ENCODE data around the gene GLOD4. TPM values are rescaled to one million over a fixed set of nuclear protein-coding genes. Genes with fewer than 3 reads are reported as not detected.
A peak's percentile ranks its signal among the peaks of the same experiment; 100 is the strongest.

Gene GLOD4
- total RNA-seq, 1 experiment from 2014 or later, result 96.4 TPM

GRCh38 chr17:742147-742793 is 39.8 kb downstream of the GLOD4 start:
- no peak for DNase-seq (ENCODE audit: low read depth)

GRCh38 chr17:740240-741017 is 41.7 kb downstream of the GLOD4 start:
- DNase-seq (ENCODE audit: low read depth), result no peak

- no peak for DNase-seq (ENCODE audit: low read depth)
Observed at GRCh38 chr17:737561-738113, 44.4 kb downstream of the GLOD4 start.

GRCh38 chr17:733743-734142 is 48.3 kb downstream of the GLOD4 start:
- DNase-seq (ENCODE audit: low read depth), result no peak

GRCh38 chr17:732902-733720 is 49.0 kb downstream of the GLOD4 start:
- DNase-seq (ENCODE audit: low read depth), result peak; percentile 57

GRCh38 chr17:732067-732901 is 49.8 kb downstream of the GLOD4 start, which contains the start of gene TLCD3A:
Gene TLCD3A (plus strand): TSS chr17:732596. CDS start chr17:732648, 52 bp downstream.
- peak; percentile 78 for DNase-seq (ENCODE audit: low read depth)

- no peak for DNase-seq (ENCODE audit: low read depth)
Observed at GRCh38 chr17:731644-732066, 50.4 kb downstream of the GLOD4 start.

GRCh38 chr17:728911-729310 is 53.2 kb downstream of the GLOD4 start:
- DNase-seq (ENCODE audit: low read depth), result no peak

- no peak for DNase-seq (ENCODE audit: low read depth)
Observed at GRCh38 chr17:726271-726919, 55.7 kb downstream of the GLOD4 start.

- no peak for DNase-seq (ENCODE audit: low read depth)
Observed at GRCh38 chr17:725746-726145, 56.3 kb downstream of the GLOD4 start.

GRCh38 chr17:725084-725483 is 57.0 kb downstream of the GLOD4 start:
- DNase-seq (ENCODE audit: low read depth), result no peak

GRCh38 chr17:721540-721937 is 60.5 kb downstream of the GLOD4 start:
- DNase-seq (ENCODE audit: low read depth), result no peak

GRCh38 chr17:720706-721539 is 61.2 kb downstream of the GLOD4 start:
- DNase-seq (ENCODE audit: low read depth), result no peak

- DNase-seq (ENCODE audit: low read depth), result no peak
Observed at GRCh38 chr17:718075-718474, 64.0 kb downstream of the GLOD4 start.

Other genes with a start within 250 kb of the GLOD4 start
- 12.2 and 15.7 TPM in 2 replicates for gene VPS53, start 67.4 kb downstream of the GLOD4 start, total RNA-seq (2014; rRNA removed; shearing (Covaris generic))
- 18.7 and 21.0 TPM in 2 replicates for gene TLCD3A, start 49.7 kb downstream of the GLOD4 start, total RNA-seq (2014; rRNA removed; shearing (Covaris generic))
- 10.7 and 14.3 TPM in 2 replicates for gene GEMIN4, start 30.0 kb downstream of the GLOD4 start, total RNA-seq (2014; rRNA removed; shearing (Covaris generic))
- gene MRM3, start 73 bp upstream of the GLOD4 start, total RNA-seq (2014; rRNA removed; shearing (Covaris generic)), result 31.9 and 35.0 TPM in 2 replicates
- gene NXN, start 197.5 kb upstream of the GLOD4 start, total RNA-seq (2014; rRNA removed; shearing (Covaris generic)), result 45.9 and 60.5 TPM in 2 replicates
- gene TIMM22, start 214.8 kb upstream of the GLOD4 start, total RNA-seq (2014; rRNA removed; shearing (Covaris generic)), result 36.0 and 37.4 TPM in 2 replicates

Measured in Daoy (cell line).